PC-3 (cell line): Measurements from ENCODE around the gene ARHGAP28. TPM values are rescaled to one million over a fixed set of nuclear protein-coding genes. Genes with fewer than 3 reads are reported as not detected.

Experiments used
- ATAC-seq: fragments of 200-7000 bp; cut with Tn5 transposase; 2 replicates; pipeline ENCODE4 v1.9.1; 2020; ENCODE audit warnings: mild to moderate bottlenecking, moderate library complexity
- BruUV-seq: library from RNA; stranded (reverse); fragments of 400-500 nt; replicated peaks from 2 replicates; lab custom pipeline; 2021; lab: Mats Ljungman, UMichigan
- CTCF ChIA-PET: fragments of 300-600 bp; sonication (Branson Sonifier 250); formaldehyde crosslinking; loops from one replicate; lab custom pipeline; 2022; ENCODE audit warnings: antibody characterized with exemption; lab: Charles Lee
- POLR2A ChIA-PET: fragments of 300-600 bp; sonication (Branson Sonifier 250); formaldehyde crosslinking; loops from one replicate; lab custom pipeline; 2022; ENCODE audit warnings: antibody characterized with exemption; ENCODE audit not compliant: unreplicated experiment; lab: Charles Lee
- DNase-seq: peaks from one replicate; pipeline ENCODE4 v3.0.0-alpha.2; 2015
- H2AFZ ChIP-seq: fragments of 300-600 bp; sonication (generic); 2 replicates; pipeline ENCODE4 v1.6.0; 2016; ENCODE audit warnings: antibody characterized with exemption, low read length
- H3F3A ChIP-seq: fragments of 300-600 bp; sonication (generic); one replicate; pipeline ENCODE4 v1.6.0; 2017; ENCODE audit warnings: antibody characterized with exemption, low read length, control low read depth, mild to moderate bottlenecking; ENCODE audit not compliant: unreplicated experiment
- H3K27ac ChIP-seq: fragments of 300-600 bp; sonication (generic); 2 replicates; pipeline ENCODE4 v1.5.1; 2016; ENCODE audit warnings: mild to moderate bottlenecking, low read length
- H3K27me3 ChIP-seq: fragments of 300-600 bp; sonication (generic); 2 replicates; pipeline ENCODE4 v1.6.1; 2016; ENCODE audit warnings: low read length, mixed read lengths
- H3K36me3 ChIP-seq: fragments of 300-600 bp; sonication (generic); 2 replicates; pipeline ENCODE4 v1.6.1; 2016; ENCODE audit warnings: low read depth, mixed run types, low read length, mixed read lengths
- H3K4me1 ChIP-seq: fragments of 300-600 bp; sonication (generic); 2 replicates; pipeline ENCODE4 v1.5.1; 2016; ENCODE audit warnings: low read length; ENCODE audit not compliant: insufficient read depth
- H3K4me2 ChIP-seq: fragments of 300-600 bp; sonication (generic); 2 replicates; pipeline ENCODE4 v1.6.0; 2016; ENCODE audit warnings: low read length
- H3K4me3 ChIP-seq: fragments of 300-600 bp; sonication (generic); 2 replicates; pipeline ENCODE4 v1.5.1; 2016; ENCODE audit warnings: mild to moderate bottlenecking, low read length, mixed read lengths
- H3K79me2 ChIP-seq: fragments of 300-600 bp; sonication (generic); 2 replicates; pipeline ENCODE4 v1.6.1; 2017; ENCODE audit warnings: low read length, mixed read lengths
- H3K9ac ChIP-seq: fragments of 300-600 bp; sonication (generic); 2 replicates; pipeline ENCODE4 v1.6.0; 2016; ENCODE audit warnings: mild to moderate bottlenecking, low read length
- H3K9me2 ChIP-seq: fragments of 300-600 bp; sonication (generic); replicated peaks from 2 replicates; pipeline ENCODE4 v1.6.1; 2016; ENCODE audit warnings: mixed run types, low read length, mixed read lengths
- H3K9me3 ChIP-seq: fragments of 300-600 bp; sonication (generic); 2 replicates; pipeline ENCODE4 v1.6.1; 2016; ENCODE audit warnings: low read length, mixed read lengths
- H4K20me1 ChIP-seq: fragments of 300-600 bp; sonication (generic); 2 replicates; pipeline ENCODE4 v1.6.1; 2016; ENCODE audit warnings: low read length, mixed read lengths
- CTCF ChIP-seq: fragments of 300-600 bp; sonication (generic); conservative IDR thresholded peaks from 2 replicates; pipeline ENCODE4 v1.5.1; 2017; ENCODE audit warnings: antibody characterized with exemption, low read depth, mild to moderate bottlenecking, low read length
- EZH2 ChIP-seq: fragments of 300-600 bp; sonication (generic); IDR thresholded peaks from one replicate; pipeline ENCODE4 v1.6.1; 2017; ENCODE audit warnings: antibody characterized with exemption, mild to moderate bottlenecking, low read length; ENCODE audit not compliant: unreplicated experiment
- EZH2phosphoT487 ChIP-seq: fragments of 300-600 bp; sonication (generic); IDR thresholded peaks from 2 replicates; pipeline ENCODE4 v1.6.1; 2018; ENCODE audit warnings: mild to moderate bottlenecking, antibody characterized with exemption, low read length, borderline replicate concordance
- intact Hi-C: fragments of 100-400 bp; cut with micrococcal nuclease; formaldehyde crosslinking; loops from 2 replicates; pipeline ENCODE4 v1.9.0; 2023
- total RNA-seq: library from RNA; depleted of rRNA; stranded (reverse); fragments of >200 nt; gene quantifications from 2 replicates; pipeline ENCODE4 v1.2.3, GENCODE V29; 2014

ARHGAP28 gene
- total RNA-seq, 1 experiment from 2014 or later = 10.0 TPM

- Histone ChIP-seq H3K79me2 (no peaks in the 10 kb centered on the region), H3K9ac (no peak overlapping the region), H3K27ac (no peak overlapping the region), H3K9me2 (no peaks in the 10 kb centered on the region), H4K20me1 (no peaks in the 10 kb centered on the region), H3K4me3 (no peak overlapping the region), H3F3A (no peaks in the 10 kb centered on the region), H3K4me2 (no peak overlapping the region), H3K27me3 (no peaks in the 10 kb centered on the region), H3K9me3 (no peaks in the 10 kb centered on the region), H3K36me3 (no peaks in the 10 kb centered on the region), H2AFZ (no peak overlapping the region), H3K4me1 (no peaks in the 10 kb centered on the region)
- POLR2A ChIA-PET = no interaction called here
- no TSS peak for BruUV-seq
- CTCF ChIA-PET = no interaction called here
- ATAC-seq = no peak
- no peak for DNase-seq
- intact Hi-C loops = no loop called here
- TF ChIP-seq CTCF (no peak), EZH2 (no peak), EZH2phosphoT487 (no peak)
Observed at GRCh38 chr18:6850396-6850795, 120.9 kb downstream of the ARHGAP28 start.

GRCh38 chr18:6851480-6851879 lies 122.0 kb downstream of the ARHGAP28 start:
- no peaks in the 10 kb centered on the region for H3K4me1 ChIP-seq
- no TSS peak for BruUV-seq
- no peak overlapping the region for H2AFZ ChIP-seq
- intact Hi-C loops = no loop called here
- H3K9me3 ChIP-seq = no peaks in the 10 kb centered on the region
- ATAC-seq = no peak
- TF ChIP-seq CTCF (no peak), EZH2phosphoT487 (no peak), EZH2 (no peak)
- no peaks in the 10 kb centered on the region for H3K79me2 ChIP-seq
- no peaks in the 10 kb centered on the region for H3F3A ChIP-seq
- no peak for DNase-seq
- H3K36me3 ChIP-seq = no peaks in the 10 kb centered on the region
- H3K27me3 ChIP-seq = no peaks in the 10 kb centered on the region
- H3K9ac ChIP-seq = no peak overlapping the region
- H4K20me1 ChIP-seq = no peaks in the 10 kb centered on the region
- no peak overlapping the region for H3K27ac ChIP-seq
- no peak overlapping the region for H3K4me3 ChIP-seq
- no peaks in the 10 kb centered on the region for H3K9me2 ChIP-seq
- H3K4me2 ChIP-seq = no peak overlapping the region
- ChIA-PET CTCF (no interaction called here), POLR2A (no interaction called here)

GRCh38 chr18:6854811-6855210 lies 125.3 kb downstream of the ARHGAP28 start:
- no peaks in the 10 kb centered on the region for H4K20me1 ChIP-seq
- H3F3A ChIP-seq = no peaks in the 10 kb centered on the region
- no peaks in the 10 kb centered on the region for H3K9me2 ChIP-seq
- intact Hi-C loops = no loop called here
- CTCF ChIA-PET = no interaction called here
- no peak overlapping the region for H3K27ac ChIP-seq
- H3K4me3 ChIP-seq = no peak overlapping the region
- H3K79me2 ChIP-seq = no peaks in the 10 kb centered on the region
- no peaks in the 10 kb centered on the region for H3K36me3 ChIP-seq
- ATAC-seq (no peak), DNase-seq (no peak)
- H2AFZ ChIP-seq = no peak overlapping the region
- no peaks in the 10 kb centered on the region for H3K4me1 ChIP-seq
- H3K4me2 ChIP-seq = no peak overlapping the region
- POLR2A ChIA-PET = no interaction called here
- no TSS peak for BruUV-seq
- TF ChIP-seq EZH2 = no peak
- no peak for TF ChIP-seq EZH2phosphoT487
- TF ChIP-seq CTCF = no peak
- no peak overlapping the region for H3K9ac ChIP-seq
- H3K9me3 ChIP-seq = no peaks in the 10 kb centered on the region
- H3K27me3 ChIP-seq = no peaks in the 10 kb centered on the region
